Mucosa of descending colon (tissue), 3 donors: Measurements from ENCODE around the gene CEP104. TPM values are rescaled to one million over a fixed set of nuclear protein-coding genes. Genes with fewer than 3 reads are reported as not detected.
"Not testable (repeated sequence)": the region's sequence is repeated elsewhere in the genome, so short reads cannot be mapped to it uniquely, and the experiment has no call there.

ENCODE experiments used
- ATAC-seq: fragments of 200-7000 bp; cut with Tn5 transposase; one replicate; pipeline ENCODE4 v1.9.1; 2020; ENCODE audit warnings: mild to moderate bottlenecking, moderate library complexity
- DNase-seq, 3 donors: peaks; one replicate each; pipeline ENCODE4 v3.0.0-alpha.2; 2020
- H3K36me3 ChIP-seq: fragments of 200-600 bp; one replicate; pipeline ENCODE4 v1.8.0; 2021; ENCODE audit warnings: low read depth, mild to moderate bottlenecking
- H3K4me1 ChIP-seq: fragments of 200-600 bp; one replicate; pipeline ENCODE4 v1.8.0; 2021; ENCODE audit warnings: low read depth, mild to moderate bottlenecking
- H3K4me3 ChIP-seq: fragments of 200-600 bp; one replicate; pipeline ENCODE4 v1.8.0; 2021; ENCODE audit warnings: mild to moderate bottlenecking
- H3K9me3 ChIP-seq: fragments of 200-600 bp; one replicate; pipeline ENCODE4 v1.8.0; 2021; ENCODE audit warnings: mild to moderate bottlenecking
- CTCF ChIP-seq: fragments of 200-600 bp; IDR thresholded peaks from one replicate; pipeline ENCODE4 v1.8.0; 2022; ENCODE audit warnings: antibody characterized with exemption, mild to moderate bottlenecking
- intact Hi-C, 2 donors: fragments of 100-400 bp; cut with DNase I in 1 of 2; cut with micrococcal nuclease in 1 of 2; formaldehyde crosslinking; loops; one replicate each; pipeline versions ENCODE4 v1.11.0 to v1.11.1; 2022; cut with DNase I, micrococcal nuclease
- total RNA-seq, 3 donors: library from RNA; stranded (reverse); fragmentation: NEBNext Ultra II Directional in 2 of 3; extraction: Animal tissue kit (Norgen Biotek cat#: 25700) in 2 of 3; gene quantifications; one replicate each; pipeline versions ENCODE4 v1.2.1 to v1.2.4, GENCODE V29; 2021 to 2023
- donor health status: DM: no; HTN: no; CAD: no; lungs with moderate emphysema.
- donor health status: DM: no; HTN: no; CAD: no.
- donor health status: DM: no; HTN: yes; CAD: no.

The CEP104 gene
- total RNA-seq, 3 donors from 2014 or later, result 33.4 to 62.0 (median 36.1) TPM

GRCh38 chr1:3817138-3817740 is 39.8 kb downstream of the CEP104 start:
- intact Hi-C loops, result no loop called here
- no peaks in the 10 kb centered on the region for H3K9me3 ChIP-seq
- TF ChIP-seq CTCF, result no peak

GRCh38 chr1:3816331-3817137 is 40.5 kb downstream of the CEP104 start:
- no peak overlapping the region for H3K4me3 ChIP-seq
- intact Hi-C loops, result no loop called here
- DNase-seq (no peak), ATAC-seq (no peak)
- no peaks in the 10 kb centered on the region for H3K9me3 ChIP-seq
- H3K4me1 ChIP-seq, result no peaks in the 10 kb centered on the region
- no peak for TF ChIP-seq CTCF
- no peaks in the 10 kb centered on the region for H3K36me3 ChIP-seq

More at GRCh38 chr1:3817138-3817740, 39.8 kb downstream of the CEP104 start:
- H3K36me3 ChIP-seq, result no peaks in the 10 kb centered on the region
- H3K4me3 ChIP-seq, result no peak overlapping the region
- DNase-seq, result no peak
- no peaks in the 10 kb centered on the region for H3K4me1 ChIP-seq
- ATAC-seq, result no peak

- no peak for TF ChIP-seq CTCF
- Histone ChIP-seq H3K36me3 (no peaks in the 10 kb centered on the region), H3K4me3 (no peak overlapping the region), H3K4me1 (no peaks in the 10 kb centered on the region), H3K9me3 (no peaks in the 10 kb centered on the region)
- DNase-seq, result no peak
- intact Hi-C loops, result no loop called here
- ATAC-seq, result no peak
Observed at GRCh38 chr1:3814771-3815561, 42.0 kb downstream of the CEP104 start.

GRCh38 chr1:3814065-3814464 is 42.9 kb downstream of the CEP104 start:
- DNase-seq, result no peak
- TF ChIP-seq CTCF, result no peak
- Histone ChIP-seq H3K4me1 (no peaks in the 10 kb centered on the region), H3K36me3 (no peaks in the 10 kb centered on the region), H3K4me3 (no peak overlapping the region), H3K9me3 (no peaks in the 10 kb centered on the region)
- intact Hi-C loops, result no loop called here
- no peak for ATAC-seq

GRCh38 chr1:3811595-3811911 is 45.5 kb downstream of the CEP104 start:
- intact Hi-C loops, result no loop called here
- no peaks in the 10 kb centered on the region for H3K9me3 ChIP-seq
- no peak for TF ChIP-seq CTCF
- no peaks in the 10 kb centered on the region for H3K36me3 ChIP-seq
- H3K4me3 ChIP-seq, result no peak overlapping the region
- DNase-seq (no peak), ATAC-seq (no peak)
- H3K4me1 ChIP-seq, result no peaks in the 10 kb centered on the region

- intact Hi-C loops, H3K36me3 ChIP-seq, H3K4me3 ChIP-seq, H3K9me3 ChIP-seq, DNase-seq, ATAC-seq, H3K4me1 ChIP-seq: not testable (repeated sequence)
Observed at GRCh38 chr1:3810149-3810761, 46.8 kb downstream of the CEP104 start.
